ENCODE data around the gene COBL. TPM values are rescaled to one million over a fixed set of nuclear protein-coding genes. Genes with fewer than 3 reads are reported as not detected.

COBL gene
- polyA plus RNA-seq, 3 donors: not detected

GRCh38 chr7:51214098-51214497 lies 102.5 kb downstream of the COBL start:
- Histone ChIP-seq H3K9ac (ENCODE audit: insufficient read depth, low read length, poor library complexity, severe bottlenecking) (no peak overlapping the region), H3K4me2 (replicated peaks; ENCODE audit: extremely low read depth, low read length, poor library complexity, severe bottlenecking) (no peak overlapping the region), H3K9me3 (replicated peaks in 1 of 2; ENCODE audit: control insufficient read depth in 1 of 2, insufficient read depth in 1 of 2, low read length in 2 of 2) (no peaks in the 10 kb centered on the region), H4K20me1 (ENCODE audit: insufficient read depth, low read length) (no peaks in the 10 kb centered on the region), H3K79me2 (ENCODE audit: insufficient read depth, low read length) (no peaks in the 10 kb centered on the region), H3K4me1 (ENCODE audit: control insufficient read depth in 1 of 2, insufficient read depth in 2 of 2, low read length in 2 of 2) (no peaks in the 10 kb centered on the region), H3K27me3 (ENCODE audit: control insufficient read depth in 2 of 2, insufficient read depth in 2 of 2, low read length in 2 of 2) (no peaks in the 10 kb centered on the region), H2AFZ (ENCODE audit: insufficient read depth, low read depth, low read length, poor library complexity, severe bottlenecking) (no peak overlapping the region), H3K4me3 (replicated peaks in 1 of 3; ENCODE audit: low read depth in 2 of 3, low read length in 3 of 3) (no peak overlapping the region), H3K27ac (ENCODE audit: low read depth in 1 of 2, low read length in 2 of 2) (no peak overlapping the region), H3K36me3 (replicated peaks in 1 of 2; ENCODE audit: control insufficient read depth in 1 of 2, insufficient read depth in 2 of 2, low read length in 2 of 2) (no peaks in the 10 kb centered on the region)
- H3K36me3 Mint-ChIP-seq: no peaks in the 10 kb centered on the region
- intact Hi-C loops (cut with micrococcal nuclease): no loop called here
- H3K27ac Mint-ChIP-seq: no peak overlapping the region
- TF ChIP-seq CTCF (IDR thresholded peaks at IDR 0.05): no peak
- no peak overlapping the region for H3K4me3 Mint-ChIP-seq
- H3K4me1 Mint-ChIP-seq: no peaks in the 10 kb centered on the region
- no peak for DNase-seq
- 100% methylated on average over 2 of the region's 7 CpGs for WGBS (ENCODE audit: insufficient coverage)
- no peaks in the 10 kb centered on the region for H3K27me3 Mint-ChIP-seq (ENCODE audit: low read depth in 3 of 3)
- peaks cover 0 to 5% (median 0%) of the 10 kb centered on the region in 7 donors for H3K9me3 Mint-ChIP-seq

GRCh38 chr7:51213618-51214017 lies 103.0 kb downstream of the COBL start:
- no peak overlapping the region for H3K4me2 ChIP-seq (replicated peaks; ENCODE audit: extremely low read depth, low read length, poor library complexity, severe bottlenecking)
- no peak overlapping the region for H3K4me3 ChIP-seq (replicated peaks in 1 of 3; ENCODE audit: low read depth in 2 of 3, low read length in 3 of 3)
- H2AFZ ChIP-seq (ENCODE audit: insufficient read depth, low read depth, low read length, poor library complexity, severe bottlenecking): no peak overlapping the region
- 97% methylated on average over 7 of the region's 9 CpGs for WGBS (ENCODE audit: insufficient coverage)
- H3K4me1 ChIP-seq (ENCODE audit: control insufficient read depth in 1 of 2, insufficient read depth in 2 of 2, low read length in 2 of 2): no peaks in the 10 kb centered on the region
- no peak for TF ChIP-seq CTCF (IDR thresholded peaks at IDR 0.05)
- no peaks in the 10 kb centered on the region for H3K27me3 Mint-ChIP-seq (ENCODE audit: low read depth in 3 of 3)
- H3K27ac ChIP-seq (ENCODE audit: low read depth in 1 of 2, low read length in 2 of 2): no peak overlapping the region
- H3K9me3 Mint-ChIP-seq: peaks cover 0 to 5% (median 0%) of the 10 kb centered on the region in 7 donors
- no peaks in the 10 kb centered on the region for H3K79me2 ChIP-seq (ENCODE audit: insufficient read depth, low read length)
- H3K4me3 Mint-ChIP-seq: no peak overlapping the region
- H4K20me1 ChIP-seq (ENCODE audit: insufficient read depth, low read length): no peaks in the 10 kb centered on the region
- H3K9ac ChIP-seq (ENCODE audit: insufficient read depth, low read length, poor library complexity, severe bottlenecking): no peak overlapping the region
- DNase-seq: no peak
- no peak overlapping the region for H3K27ac Mint-ChIP-seq
- H3K27me3 ChIP-seq (ENCODE audit: control insufficient read depth in 2 of 2, insufficient read depth in 2 of 2, low read length in 2 of 2): no peaks in the 10 kb centered on the region
- H3K4me1 Mint-ChIP-seq: no peaks in the 10 kb centered on the region
- H3K9me3 ChIP-seq (replicated peaks in 1 of 2; ENCODE audit: control insufficient read depth in 1 of 2, insufficient read depth in 1 of 2, low read length in 2 of 2): no peaks in the 10 kb centered on the region
- intact Hi-C loops (cut with micrococcal nuclease): no loop called here
- H3K36me3 Mint-ChIP-seq: no peaks in the 10 kb centered on the region
- H3K36me3 ChIP-seq (replicated peaks in 1 of 2; ENCODE audit: control insufficient read depth in 1 of 2, insufficient read depth in 2 of 2, low read length in 2 of 2): no peaks in the 10 kb centered on the region

Data from CD14-positive monocyte (primary cell).